Activated gamma-delta T cell (primary cell): ENCODE results near the gene COPB2.
"Not testable (repeated sequence)": the region's sequence is repeated elsewhere in the genome, so short reads cannot be mapped to it uniquely, and the experiment has no call there.

Experiments used
- DNase-seq: peaks from one replicate; lab custom pipeline; 2025; lab: John Stamatoyannopoulos, UW
- total RNA-seq, 2 donors: gene quantifications; one replicate each; lab custom pipeline; 2026; lab: John Stamatoyannopoulos, UW

Gene COPB2
- total RNA-seq: 179 to 187 reads per million in 2 donors

- DNase-seq: peak; percentile 80
These were observed at the start of gene COPB2 for GRCh38 chr3:139389552-139390368. TSS of gene COPB2 (minus strand) at chr3:139389647. CDS start at chr3:139389550, 97 bp downstream.

GRCh38 chr3:139434764-139435307, 45.4 kb upstream of the COPB2 start:
- DNase-seq: no peak

- DNase-seq: no peak
These were observed 44.8 kb upstream of the COPB2 start for GRCh38 chr3:139434228-139434627.

GRCh38 chr3:139433089-139433488, 43.6 kb upstream of the COPB2 start:
- no peak for DNase-seq

- DNase-seq: no peak
These were observed 41.0 kb upstream of the COPB2 start for GRCh38 chr3:139430493-139430892.

- no peak for DNase-seq
These were observed 38.0 kb upstream of the COPB2 start for GRCh38 chr3:139427283-139428060.

- DNase-seq: no peak
These were observed 36.4 kb upstream of the COPB2 start for GRCh38 chr3:139425745-139426400.

- no peak for DNase-seq
These were observed 33.8 kb upstream of the COPB2 start for GRCh38 chr3:139423232-139423631.

- DNase-seq: no peak
These were observed 32.0 kb upstream of the COPB2 start for GRCh38 chr3:139421460-139421859.

GRCh38 chr3:139421040-139421439, 31.6 kb upstream of the COPB2 start:
- no peak for DNase-seq

GRCh38 chr3:139418144-139418543, 28.7 kb upstream of the COPB2 start:
- DNase-seq: no peak

GRCh38 chr3:139416275-139416674, 26.8 kb upstream of the COPB2 start:
- no peak for DNase-seq

GRCh38 chr3:139414608-139415224, 25.3 kb upstream of the COPB2 start:
- no peak for DNase-seq

GRCh38 chr3:139412891-139413290, 23.4 kb upstream of the COPB2 start:
- DNase-seq: not testable (repeated sequence)

- DNase-seq: not testable (repeated sequence)
These were observed 11.7 kb upstream of the COPB2 start for GRCh38 chr3:139401155-139401554.

GRCh38 chr3:139396707-139397106, 7.3 kb upstream of the COPB2 start:
- no peak for DNase-seq

GRCh38 chr3:139394116-139394515, 4.7 kb upstream of the COPB2 start:
- DNase-seq: no peak

- no peak for DNase-seq
These were observed 461 bp downstream of the COPB2 start for GRCh38 chr3:139388821-139389551.

GRCh38 chr3:139388077-139388476, 1.4 kb downstream of the COPB2 start:
- no peak for DNase-seq

GRCh38 chr3:139382291-139382690, 7.2 kb downstream of the COPB2 start:
- not testable (repeated sequence) for DNase-seq

- no peak for DNase-seq
These were observed 8.9 kb downstream of the COPB2 start for GRCh38 chr3:139380575-139380974.
